ENCODE data around the gene ACTL8.

DNA sequence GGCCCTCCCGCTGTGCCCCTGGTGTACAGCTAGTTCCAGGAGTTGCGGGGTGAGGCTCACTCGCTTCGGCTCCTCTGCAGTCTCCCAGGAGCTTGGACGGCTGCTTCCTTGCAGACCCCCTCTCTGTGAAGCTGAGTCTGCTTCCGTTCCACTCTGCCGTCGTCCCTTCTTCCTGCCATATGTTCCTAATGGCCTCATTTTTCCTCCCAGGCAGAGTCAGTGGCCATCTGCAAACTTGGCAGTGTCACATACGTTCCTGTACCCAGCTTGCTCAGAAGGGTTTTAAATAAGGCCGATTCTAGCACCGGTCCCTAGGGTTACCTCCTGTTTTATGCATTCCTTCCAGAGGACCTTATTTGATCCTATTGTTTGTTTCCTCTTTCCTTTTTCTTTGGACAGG lies 21.3 kb downstream of the ACTL8 start:
- TF ChIP-seq, protein P1, sequence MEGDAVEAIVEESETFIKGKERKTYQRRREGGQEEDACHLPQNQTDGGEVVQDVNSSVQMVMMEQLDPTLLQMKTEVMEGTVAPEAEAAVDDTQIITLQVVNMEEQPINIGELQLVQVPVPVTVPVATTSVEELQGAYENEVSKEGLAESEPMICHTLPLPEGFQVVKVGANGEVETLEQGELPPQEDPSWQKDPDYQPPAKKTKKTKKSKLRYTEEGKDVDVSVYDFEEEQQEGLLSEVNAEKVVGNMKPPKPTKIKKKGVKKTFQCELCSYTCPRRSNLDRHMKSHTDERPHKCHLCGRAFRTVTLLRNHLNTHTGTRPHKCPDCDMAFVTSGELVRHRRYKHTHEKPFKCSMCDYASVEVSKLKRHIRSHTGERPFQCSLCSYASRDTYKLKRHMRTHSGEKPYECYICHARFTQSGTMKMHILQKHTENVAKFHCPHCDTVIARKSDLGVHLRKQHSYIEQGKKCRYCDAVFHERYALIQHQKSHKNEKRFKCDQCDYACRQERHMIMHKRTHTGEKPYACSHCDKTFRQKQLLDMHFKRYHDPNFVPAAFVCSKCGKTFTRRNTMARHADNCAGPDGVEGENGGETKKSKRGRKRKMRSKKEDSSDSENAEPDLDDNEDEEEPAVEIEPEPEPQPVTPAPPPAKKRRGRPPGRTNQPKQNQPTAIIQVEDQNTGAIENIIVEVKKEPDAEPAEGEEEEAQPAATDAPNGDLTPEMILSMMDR (IDR thresholded peaks at IDR 0.05) = no peak
- no peak for TF ChIP-seq POLR2A (IDR thresholded peaks at IDR 0.05)

Data from heart left ventricle (tissue), 13 donors.